HepG2 (cell line): ENCODE results near the gene SLC5A6. TPM values are rescaled to one million over a fixed set of nuclear protein-coding genes. Genes with fewer than 3 reads are reported as not detected.

Experiments used
- CCDC6 ChIP-seq: sonication (generic); formaldehyde crosslinking; IDR thresholded peaks from 2 replicates; pipeline ENCODE4 v1.8.1; 2022; ENCODE audit warnings: mild to moderate bottlenecking, missing genetic modification reagents, moderate library complexity
- ISX ChIP-seq: sonication (generic); formaldehyde crosslinking; conservative IDR thresholded peaks from 2 replicates; pipeline ENCODE4 v1.5.0; 2020; ENCODE audit warnings: missing genetic modification reagents
- JARID2 ChIP-seq: sonication (generic); formaldehyde crosslinking; IDR thresholded peaks from 2 replicates; pipeline ENCODE4 v1.8.1; 2023; ENCODE audit warnings: missing genetic modification reagents, inconsistent platforms; ENCODE audit not compliant: insufficient replicate concordance
- KDM6A ChIP-seq: IDR thresholded peaks from 2 replicates; pipeline ENCODE4 v1.6.1; 2016; ENCODE audit warnings: low read depth
- MIXL1 ChIP-seq: IDR thresholded peaks from 2 replicates; pipeline ENCODE4 v1.6.1; 2016
- MTA3 ChIP-seq: sonication (generic); formaldehyde crosslinking; IDR thresholded peaks from 2 replicates; pipeline ENCODE4 v1.4.0; 2020; ENCODE audit warnings: missing genetic modification reagents
- NAIF1 ChIP-seq: sonication (generic); formaldehyde crosslinking; IDR thresholded peaks from 2 replicates; pipeline ENCODE4 v1.5.0; 2020; ENCODE audit warnings: mild to moderate bottlenecking, missing genetic modification reagents, borderline replicate concordance
- NFIC ChIP-seq: IDR thresholded peaks from 2 replicates; pipeline ENCODE4 v1.6.1; 2012; ENCODE audit warnings: mild to moderate bottlenecking, low read length, inconsistent platforms
- ONECUT2 ChIP-seq: sonication (generic); formaldehyde crosslinking; IDR thresholded peaks from 2 replicates; pipeline ENCODE4 v1.4.0; 2020; ENCODE audit warnings: missing genetic modification reagents
- RFX3 ChIP-seq: IDR thresholded peaks from 2 replicates; pipeline ENCODE4 v1.6.1; 2016; ENCODE audit warnings: missing biosample characterization, missing genetic modification reagents
- RXRA ChIP-seq: sonication (generic); formaldehyde crosslinking; IDR thresholded peaks from 2 replicates; pipeline ENCODE4 v1.5.1; 2020; ENCODE audit warnings: missing genetic modification reagents
- STAG1 ChIP-seq: sonication (generic); formaldehyde crosslinking; IDR thresholded peaks from 2 replicates; pipeline ENCODE4 v1.4.0; 2020; ENCODE audit warnings: missing genetic modification reagents
- TBX3 ChIP-seq: fragments of 450-650 bp; IDR thresholded peaks from 2 replicates; pipeline ENCODE4 v1.6.1; 2017; ENCODE audit warnings: antibody characterized with exemption, mild to moderate bottlenecking, inconsistent platforms, borderline replicate concordance
- TGIF2 ChIP-seq: IDR thresholded peaks from 2 replicates; pipeline ENCODE4 v1.6.1; 2016; ENCODE audit warnings: control low read depth, missing compliant biosample characterization
- ZNF17 ChIP-seq: sonication (generic); formaldehyde crosslinking; IDR thresholded peaks from 2 replicates; pipeline ENCODE4 v1.5.0; 2020; ENCODE audit warnings: mild to moderate bottlenecking, missing genetic modification reagents
- ZNF3 ChIP-seq: IDR thresholded peaks from 2 replicates; pipeline ENCODE4 v1.7.0; 2017; ENCODE audit warnings: inconsistent platforms
- ZNF367 ChIP-seq: sonication (generic); formaldehyde crosslinking; IDR thresholded peaks from 2 replicates; pipeline ENCODE4 v1.4.0; 2020; ENCODE audit warnings: missing genetic modification reagents, borderline replicate concordance
- ZNF775 ChIP-seq: sonication (generic); formaldehyde crosslinking; IDR thresholded peaks from 2 replicates; pipeline ENCODE4 v1.4.0; 2020; ENCODE audit warnings: missing genetic modification reagents, mild to moderate bottlenecking, moderate library complexity, borderline replicate concordance
- polyA plus RNA-seq, 8 experiments: library from polyadenylated mRNA; depleted of rRNA in 3 of 8; stranded (reverse) in 7 of 8; unstranded in 1 of 8; fragments of >200 nt; fragmentation: Illumina TruSeq in 4 of 8; extraction: Trizol in 4 of 8; gene quantifications; 2 replicates each; pipeline versions ENCODE4 v1.2.1 to v1.2.3, GENCODE V29; 2011 to 2016; ENCODE audit warnings: low read depth in 4 of 8, missing spikeins in 1 of 8, mixed read lengths in 1 of 8; ENCODE audit not compliant: insufficient read depth in 1 of 8
- total RNA-seq, 5 experiments: library from RNA; depleted of rRNA; stranded (reverse); fragments of >200 nt; fragmentation: Illumina TruSeq; extraction: Trizol; gene quantifications; 2 replicates each; pipeline ENCODE4 v1.2.3, GENCODE V29; 2016; ENCODE audit warnings: low read depth in 1 of 5
- TF ChIP-seq, protein P1 (sequence below): sonication (generic); formaldehyde crosslinking; IDR thresholded peaks from 2 replicates; pipeline ENCODE4 v1.5.0; 2020; ENCODE audit warnings: missing genetic modification reagents
- TF ChIP-seq, protein P2 (sequence below): sonication (generic); formaldehyde crosslinking; IDR thresholded peaks from 2 replicates; pipeline ENCODE4 v1.5.1; 2020; ENCODE audit warnings: missing genetic modification reagents, mild to moderate bottlenecking, borderline replicate concordance
- TF ChIP-seq, protein P3 (sequence below): sonication (generic); formaldehyde crosslinking; IDR thresholded peaks from 2 replicates; pipeline ENCODE4 v1.5.0; 2020; ENCODE audit warnings: missing genetic modification reagents, mild to moderate bottlenecking, borderline replicate concordance
- TF ChIP-seq, protein P4 (sequence below): sonication (generic); formaldehyde crosslinking; IDR thresholded peaks from 2 replicates; pipeline ENCODE4 v1.5.1; 2020; ENCODE audit warnings: mild to moderate bottlenecking, missing genetic modification reagents
- TF ChIP-seq, protein P5 (sequence below): sonication (generic); formaldehyde crosslinking; IDR thresholded peaks from 2 replicates; pipeline ENCODE4 v1.5.0; 2020; ENCODE audit warnings: missing genetic modification reagents

SLC5A6 gene
- total and polyA plus RNA-seq, 2 of the 13 experiments (the other 11 are each of a cell fraction or from before 2014, with no cell fraction given) = 135 to 417 TPM

DNA sequence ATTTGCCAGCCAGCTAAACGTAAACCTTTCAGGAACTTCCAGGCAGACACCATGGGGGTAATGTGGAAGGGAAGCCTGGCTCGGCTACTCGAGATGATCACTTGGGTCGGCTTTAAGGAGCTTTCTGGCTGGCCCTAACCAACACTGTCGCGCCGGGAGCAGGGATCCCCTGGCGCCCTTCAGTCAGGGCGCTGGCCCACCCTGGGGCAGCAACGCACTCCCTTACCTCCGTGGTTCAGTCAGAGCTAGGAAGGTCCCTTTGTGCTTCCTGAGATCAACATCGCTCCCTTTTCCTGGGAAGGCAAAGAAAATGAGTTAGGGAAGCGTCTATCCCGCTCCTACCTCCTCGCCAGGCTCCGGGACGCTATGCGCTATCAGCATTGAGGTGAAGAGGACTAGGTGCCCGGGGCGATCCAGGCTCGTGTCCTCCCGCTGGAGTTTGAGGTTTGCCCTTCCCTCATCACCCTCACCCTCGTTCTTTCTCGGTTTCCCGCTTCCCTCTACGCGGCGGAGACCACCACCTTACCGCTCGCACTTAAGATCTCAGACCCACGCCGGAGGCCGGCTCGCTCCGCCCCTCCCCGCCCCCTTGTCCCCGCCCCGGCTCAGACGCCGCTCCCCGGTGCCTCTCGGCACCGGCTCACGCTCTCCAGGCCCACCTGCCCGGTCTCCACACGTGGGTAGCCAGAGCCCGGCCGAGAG, 676 bp downstream of the SLC5A6 start (continued):
- TF ChIP-seq RFX3 (CRISPR knock-in tag) (no peak), KDM6A (CRISPR knock-in tag) (no peak), STAG1 (CRISPR knock-in tag) (no peak; the same call in 1 of the 2 replicates), TBX3 (no peak), ONECUT2 (CRISPR knock-in tag) (no peak), ZNF367 (no peak), TGIF2 (CRISPR knock-in tag) (no peak; the same call in 1 of the 2 replicates), ISX (no peak), JARID2 (CRISPR knock-in tag) (no peak), NFIC (no peak), MTA3 (CRISPR knock-in tag) (no peak), MIXL1 (no peak), ZNF17 (CRISPR knock-in tag) (0 out of 2 replicates have a peak, but pooled peaks have one; percentile 38), CCDC6 (no peak), RXRA (CRISPR knock-in tag) (no peak), ZNF775 (0 out of 2 replicates have a peak, but pooled peaks have one; percentile 2), ZNF3 (CRISPR knock-in tag) (no peak), NAIF1 (CRISPR knock-in tag) (peak; percentile 92)
- TF ChIP-seq, protein P1, sequence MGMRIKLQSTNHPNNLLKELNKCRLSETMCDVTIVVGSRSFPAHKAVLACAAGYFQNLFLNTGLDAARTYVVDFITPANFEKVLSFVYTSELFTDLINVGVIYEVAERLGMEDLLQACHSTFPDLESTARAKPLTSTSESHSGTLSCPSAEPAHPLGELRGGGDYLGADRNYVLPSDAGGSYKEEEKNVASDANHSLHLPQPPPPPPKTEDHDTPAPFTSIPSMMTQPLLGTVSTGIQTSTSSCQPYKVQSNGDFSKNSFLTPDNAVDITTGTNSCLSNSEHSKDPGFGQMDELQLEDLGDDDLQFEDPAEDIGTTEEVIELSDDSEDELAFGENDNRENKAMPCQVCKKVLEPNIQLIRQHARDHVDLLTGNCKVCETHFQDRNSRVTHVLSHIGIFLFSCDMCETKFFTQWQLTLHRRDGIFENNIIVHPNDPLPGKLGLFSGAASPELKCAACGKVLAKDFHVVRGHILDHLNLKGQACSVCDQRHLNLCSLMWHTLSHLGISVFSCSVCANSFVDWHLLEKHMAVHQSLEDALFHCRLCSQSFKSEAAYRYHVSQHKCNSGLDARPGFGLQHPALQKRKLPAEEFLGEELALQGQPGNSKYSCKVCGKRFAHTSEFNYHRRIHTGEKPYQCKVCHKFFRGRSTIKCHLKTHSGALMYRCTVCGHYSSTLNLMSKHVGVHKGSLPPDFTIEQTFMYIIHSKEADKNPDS = no peak
- TF ChIP-seq, protein P2, sequence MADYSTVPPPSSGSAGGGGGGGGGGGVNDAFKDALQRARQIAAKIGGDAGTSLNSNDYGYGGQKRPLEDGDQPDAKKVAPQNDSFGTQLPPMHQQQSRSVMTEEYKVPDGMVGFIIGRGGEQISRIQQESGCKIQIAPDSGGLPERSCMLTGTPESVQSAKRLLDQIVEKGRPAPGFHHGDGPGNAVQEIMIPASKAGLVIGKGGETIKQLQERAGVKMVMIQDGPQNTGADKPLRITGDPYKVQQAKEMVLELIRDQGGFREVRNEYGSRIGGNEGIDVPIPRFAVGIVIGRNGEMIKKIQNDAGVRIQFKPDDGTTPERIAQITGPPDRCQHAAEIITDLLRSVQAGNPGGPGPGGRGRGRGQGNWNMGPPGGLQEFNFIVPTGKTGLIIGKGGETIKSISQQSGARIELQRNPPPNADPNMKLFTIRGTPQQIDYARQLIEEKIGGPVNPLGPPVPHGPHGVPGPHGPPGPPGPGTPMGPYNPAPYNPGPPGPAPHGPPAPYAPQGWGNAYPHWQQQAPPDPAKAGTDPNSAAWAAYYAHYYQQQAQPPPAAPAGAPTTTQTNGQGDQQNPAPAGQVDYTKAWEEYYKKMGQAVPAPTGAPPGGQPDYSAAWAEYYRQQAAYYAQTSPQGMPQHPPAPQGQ (CRISPR knock-in tag) = no peak
- TF ChIP-seq, protein P3, sequence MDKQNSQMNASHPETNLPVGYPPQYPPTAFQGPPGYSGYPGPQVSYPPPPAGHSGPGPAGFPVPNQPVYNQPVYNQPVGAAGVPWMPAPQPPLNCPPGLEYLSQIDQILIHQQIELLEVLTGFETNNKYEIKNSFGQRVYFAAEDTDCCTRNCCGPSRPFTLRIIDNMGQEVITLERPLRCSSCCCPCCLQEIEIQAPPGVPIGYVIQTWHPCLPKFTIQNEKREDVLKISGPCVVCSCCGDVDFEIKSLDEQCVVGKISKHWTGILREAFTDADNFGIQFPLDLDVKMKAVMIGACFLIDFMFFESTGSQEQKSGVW (CRISPR knock-in tag) = no peak
- TF ChIP-seq, protein P4, sequence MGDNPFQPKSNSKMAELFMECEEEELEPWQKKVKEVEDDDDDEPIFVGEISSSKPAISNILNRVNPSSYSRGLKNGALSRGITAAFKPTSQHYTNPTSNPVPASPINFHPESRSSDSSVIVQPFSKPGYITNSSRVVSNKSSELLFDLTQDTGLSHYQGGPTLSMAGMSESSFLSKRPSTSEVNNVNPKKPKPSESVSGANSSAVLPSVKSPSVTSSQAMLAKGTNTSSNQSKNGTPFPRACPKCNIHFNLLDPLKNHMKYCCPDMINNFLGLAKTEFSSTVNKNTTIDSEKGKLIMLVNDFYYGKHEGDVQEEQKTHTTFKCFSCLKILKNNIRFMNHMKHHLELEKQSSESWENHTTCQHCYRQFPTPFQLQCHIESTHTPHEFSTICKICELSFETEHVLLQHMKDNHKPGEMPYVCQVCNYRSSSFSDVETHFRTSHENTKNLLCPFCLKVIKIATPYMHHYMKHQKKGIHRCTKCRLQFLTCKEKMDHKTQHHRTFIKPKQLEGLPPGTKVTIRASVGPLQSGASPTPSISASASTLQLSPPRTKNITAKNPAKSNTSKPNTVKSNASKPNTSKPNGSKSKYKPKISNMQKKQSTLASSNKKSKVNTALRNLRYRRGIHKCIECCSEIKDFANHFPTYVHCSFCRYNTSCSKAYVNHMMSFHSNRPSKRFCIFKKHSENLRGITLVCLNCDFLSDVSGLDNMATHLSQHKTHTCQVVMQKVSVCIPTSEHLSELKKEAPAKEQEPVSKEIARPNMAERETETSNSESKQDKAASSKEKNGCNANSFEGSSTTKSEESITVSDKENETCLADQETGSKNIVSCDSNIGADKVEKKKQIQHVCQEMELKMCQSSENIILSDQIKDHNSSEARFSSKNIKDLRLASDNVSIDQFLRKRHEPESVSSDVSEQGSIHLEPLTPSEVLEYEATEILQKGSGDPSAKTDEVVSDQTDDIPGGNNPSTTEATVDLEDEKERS = no peak
- TF ChIP-seq, protein P5, sequence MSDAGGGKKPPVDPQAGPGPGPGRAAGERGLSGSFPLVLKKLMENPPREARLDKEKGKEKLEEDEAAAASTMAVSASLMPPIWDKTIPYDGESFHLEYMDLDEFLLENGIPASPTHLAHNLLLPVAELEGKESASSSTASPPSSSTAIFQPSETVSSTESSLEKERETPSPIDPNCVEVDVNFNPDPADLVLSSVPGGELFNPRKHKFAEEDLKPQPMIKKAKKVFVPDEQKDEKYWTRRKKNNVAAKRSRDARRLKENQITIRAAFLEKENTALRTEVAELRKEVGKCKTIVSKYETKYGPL (CRISPR knock-in tag) = no peak
